Suppressor macrophage treated with lipopolysaccharide for 4 hours (primary cell): ENCODE measurements around the gene PTCH2.

ENCODE experiments used
- DNase-seq: peaks from one replicate; pipeline ENCODE4 v3.0.0-alpha.2; 2020

PTCH2 gene

DNA sequence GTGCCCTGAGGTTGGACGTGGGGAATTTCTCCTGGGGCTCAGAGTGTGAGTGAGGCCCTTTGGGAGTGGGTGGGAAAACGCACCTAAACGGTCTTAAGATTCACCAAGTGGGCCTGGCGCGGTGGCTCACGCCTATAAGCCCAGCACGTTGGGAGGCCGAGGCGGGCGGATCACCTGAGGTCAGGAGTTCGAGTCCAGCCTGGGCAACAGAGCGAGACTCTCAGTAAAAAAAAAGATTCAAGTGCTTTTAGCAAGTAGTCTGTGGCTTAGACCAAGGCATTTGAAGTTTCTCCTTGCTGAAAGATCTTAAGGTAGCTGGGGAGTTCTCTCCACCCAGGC lies 66.4 kb downstream of the PTCH2 start:
- no peak for DNase-seq

DNA sequence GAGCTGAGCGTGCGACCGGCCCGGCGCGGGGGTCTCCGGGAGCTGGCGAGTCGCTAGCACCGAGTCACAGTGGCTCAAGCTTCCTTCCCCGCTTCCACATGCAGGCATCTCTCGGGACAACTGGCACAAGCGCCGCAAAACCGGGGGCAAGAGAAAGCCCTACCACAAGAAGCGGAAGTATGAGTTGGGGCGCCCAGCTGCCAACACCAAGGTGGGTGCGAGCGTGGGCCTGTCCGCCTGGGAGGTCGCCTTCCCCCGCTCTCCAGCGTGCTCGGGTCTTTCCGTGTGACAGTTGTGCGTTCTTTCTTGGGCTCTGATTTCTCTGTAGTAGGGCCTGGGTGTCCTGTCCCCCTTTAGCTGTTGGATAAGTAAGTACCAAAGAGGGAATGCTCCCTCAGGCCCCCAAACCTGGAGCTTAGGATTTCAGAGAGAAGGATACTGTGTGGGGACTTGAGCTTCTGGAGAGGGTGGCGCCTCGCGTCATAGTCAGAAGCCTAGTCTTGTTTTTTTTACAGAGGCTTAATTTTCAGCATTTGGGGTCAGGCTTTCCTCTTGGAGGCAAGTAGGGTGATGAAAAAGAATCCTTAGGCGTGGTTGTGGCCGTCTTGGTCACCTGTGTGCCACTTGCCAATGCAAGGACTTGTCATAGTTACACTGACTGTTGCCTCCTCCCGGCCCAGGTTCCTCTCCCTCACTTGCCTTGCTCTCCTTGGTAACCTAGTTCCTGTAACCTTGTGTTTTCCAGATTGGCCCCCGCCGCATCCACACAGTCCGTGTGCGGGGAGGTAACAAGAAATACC lies 66.9 kb downstream of the PTCH2 start:
- peak; percentile 17 for DNase-seq

DNA sequence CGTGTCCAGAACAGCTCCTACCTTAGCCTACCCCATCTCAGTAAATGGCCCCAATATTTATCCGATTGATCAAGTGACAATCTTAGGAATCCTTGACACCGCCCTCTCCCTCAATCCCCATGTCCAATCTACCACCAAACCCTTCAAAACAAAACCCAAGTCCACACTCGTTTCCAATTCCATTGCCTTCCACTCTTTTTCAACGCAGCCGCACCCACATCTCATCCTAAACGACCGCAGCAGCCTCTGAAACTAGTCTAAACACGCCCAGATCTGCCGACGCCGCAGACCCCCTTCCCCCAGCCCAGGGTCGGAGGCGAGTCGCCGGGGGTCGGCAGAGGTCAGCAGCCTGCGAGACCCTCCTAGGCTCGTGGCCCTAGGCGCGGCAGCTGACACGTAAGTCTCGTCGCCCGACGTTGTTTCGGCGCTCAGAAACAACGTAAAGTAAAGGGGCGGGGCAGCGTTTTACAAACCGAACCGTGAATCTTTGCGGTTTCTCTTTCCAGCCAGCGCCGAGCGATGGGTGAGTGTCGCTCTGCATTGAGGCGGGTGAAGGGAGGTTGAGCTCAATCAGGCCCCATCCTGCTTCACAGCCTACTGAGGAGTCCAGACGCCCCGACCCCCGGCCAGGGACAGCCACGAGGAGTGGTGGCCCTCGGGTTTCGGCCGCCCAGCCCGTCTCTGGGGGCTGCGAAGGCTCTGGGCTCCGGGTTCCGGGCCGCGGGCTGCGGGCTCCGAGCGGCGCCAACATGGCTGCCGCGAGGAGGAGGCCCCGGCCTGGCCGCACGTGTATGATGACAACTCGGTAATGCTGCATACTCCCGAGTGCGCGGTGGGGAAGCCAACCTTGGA lies 67.7 kb downstream of the PTCH2 start, which contains the start of gene RPS8:
Gene RPS8 (plus strand): TSS at position 463 of the 852 bp plus-strand sequence. CDS start 57 bp downstream, at position 520.
- peak; percentile 97 for DNase-seq
